Keratinocyte (primary cell): ENCODE measurements around the gene CDK14.

Source experiments
- CTCF ChIP-seq, 3 experiments: IDR thresholded peaks in 1 of 3; conservative IDR thresholded peaks in 1 of 3; optimal IDR thresholded peaks in 1 of 3; 2 replicates in 2 of 3; 3 replicates in 1 of 3; pipeline versions ENCODE3 to v1.5.1; 2011; ENCODE audit warnings: low read length in 3 of 3, mild to moderate bottlenecking in 3 of 3, moderate library complexity in 2 of 3, control low read depth in 1 of 3, inconsistent platforms in 1 of 3; ENCODE audit not compliant: insufficient read depth in 2 of 3; ENCODE audit errors: extremely low read depth in 1 of 3
- EZH2 ChIP-seq: IDR thresholded peaks from one replicate; pipeline ENCODE4 v1.6.1; 2012; ENCODE audit warnings: inconsistent platforms, mild to moderate bottlenecking, low read length, moderate library complexity

- no peak for TF ChIP-seq CTCF (optimal IDR thresholded peaks at IDR 0.05 in 1 of 3, IDR thresholded peaks at IDR 0.05 in 1 of 3, conservative IDR thresholded peaks at IDR 0.05 in 1 of 3; ENCODE audit: extremely low read depth in 1 of 3, insufficient read depth in 2 of 3, low read length in 3 of 3)
- TF ChIP-seq EZH2, result no peak
Measured at GRCh38 chr7:90896458-90896857, 300.3 kb downstream of the CDK14 start.
